HG03103 (cell line): ENCODE measurements around the gene OR6S1.

Experiments used
- ATAC-seq: cut with Tn5 transposase; IDR thresholded peaks from one replicate; pipeline ENCODE4 v1.9.1; 2021; ENCODE audit warnings: low read depth; ENCODE audit not compliant: unreplicated experiment

Gene OR6S1

GRCh38 chr14:20641591-20641990 is at the start of gene OR6S1:
Gene OR6S1 (minus strand): TSS chr14:20641691. CDS start chr14:20641691, 0 bp downstream.
- no peak for ATAC-seq

GRCh38 chr14:20690848-20691640 is 49.6 kb upstream of the OR6S1 start:
- no peak for ATAC-seq

GRCh38 chr14:20688167-20688839 is 46.8 kb upstream of the OR6S1 start, which contains the start of gene ANG:
Gene ANG (plus strand): TSS chr14:20688764. CDS start chr14:20693565, 4,801 bp downstream.
- ATAC-seq, result no peak

- no peak for ATAC-seq
Observed at GRCh38 chr14:20687362-20688166, 46.1 kb upstream of the OR6S1 start.

- ATAC-seq, result no peak
Observed at GRCh38 chr14:20686386-20687143, 45.1 kb upstream of the OR6S1 start.

- no peak for ATAC-seq
Observed at GRCh38 chr14:20684662-20685456, 43.4 kb upstream of the OR6S1 start.

- peak; percentile 28 for ATAC-seq
Observed at GRCh38 chr14:20683891-20684661, 42.6 kb upstream of the OR6S1 start, which contains the start of gene RNASE4. Gene RNASE4 (plus strand): TSS chr14:20684560. CDS start chr14:20699372, 14,812 bp downstream.

- peak; percentile 21 for ATAC-seq
Observed at GRCh38 chr14:20683125-20683890, 41.8 kb upstream of the OR6S1 start.

- ATAC-seq, result peak; percentile 42
Observed at GRCh38 chr14:20682435-20683124, 41.1 kb upstream of the OR6S1 start.

GRCh38 chr14:20682127-20682434 is 40.6 kb upstream of the OR6S1 start:
- ATAC-seq, result no peak

GRCh38 chr14:20681348-20682126 is 40.0 kb upstream of the OR6S1 start:
- ATAC-seq, result peak; percentile 24

- no peak for ATAC-seq
Observed at GRCh38 chr14:20680843-20681347, 39.4 kb upstream of the OR6S1 start.

- no peak for ATAC-seq
Observed at GRCh38 chr14:20680363-20680762, 38.9 kb upstream of the OR6S1 start.

GRCh38 chr14:20679907-20680306 is 38.4 kb upstream of the OR6S1 start:
- no peak for ATAC-seq

- ATAC-seq, result no peak
Observed at GRCh38 chr14:20676072-20676471, 34.6 kb upstream of the OR6S1 start.

GRCh38 chr14:20675669-20676068 is 34.2 kb upstream of the OR6S1 start:
- ATAC-seq, result no peak
